Measurements from ENCODE around the gene BCL6.

Gene BCL6

GRCh38 chr3:187759601-187760000 is 14.3 kb upstream of the BCL6 start:
- DNase-seq = no peak

GRCh38 chr3:187758318-187758955 is 13.2 kb upstream of the BCL6 start:
- no peak for DNase-seq

GRCh38 chr3:187753516-187753915 is 8.2 kb upstream of the BCL6 start:
- no peak for DNase-seq

GRCh38 chr3:187750513-187751123 is 5.3 kb upstream of the BCL6 start:
- no peak for DNase-seq

GRCh38 chr3:187750006-187750512 is 4.8 kb upstream of the BCL6 start:
- DNase-seq = no peak

GRCh38 chr3:187748050-187748481 is 2.8 kb upstream of the BCL6 start:
- DNase-seq = peak; percentile 90

GRCh38 chr3:187747506-187747905 is 2.2 kb upstream of the BCL6 start:
- DNase-seq = no peak

- peak; percentile 35 for DNase-seq
These were observed 1.4 kb upstream of the BCL6 start for GRCh38 chr3:187746442-187747281.

GRCh38 chr3:187746059-187746441 is 782 bp upstream of the BCL6 start:
- DNase-seq = no peak

GRCh38 chr3:187744169-187745151 is 808 bp downstream of the BCL6 start:
- DNase-seq = peak; percentile 63

GRCh38 chr3:187743195-187744141 is 1.8 kb downstream of the BCL6 start:
- peak; percentile 51 for DNase-seq

- DNase-seq = peak; percentile 46
These were observed 2.7 kb downstream of the BCL6 start for GRCh38 chr3:187742351-187743171.

- DNase-seq = peak; percentile 81
These were observed 3.6 kb downstream of the BCL6 start for GRCh38 chr3:187741403-187742350.

- DNase-seq = peak; percentile 73
These were observed 4.6 kb downstream of the BCL6 start for GRCh38 chr3:187740421-187741399.

GRCh38 chr3:187739561-187740332 is 5.5 kb downstream of the BCL6 start:
- DNase-seq = peak; percentile 83

GRCh38 chr3:187739094-187739560 is 6.1 kb downstream of the BCL6 start:
- peak; percentile 39 for DNase-seq
